ENCODE results near the gene GUCA1C. TPM values are rescaled to one million over a fixed set of nuclear protein-coding genes. Genes with fewer than 3 reads are reported as not detected.

The GUCA1C gene
- total RNA-seq, 2 experiments from 2014 or later, result not detected

- no peaks in the 10 kb centered on the region for H3K36me3 Mint-ChIP-seq
- H3K4me3 Mint-ChIP-seq, result no peak overlapping the region
- no peak for ATAC-seq
- H3K9me3 Mint-ChIP-seq (ENCODE audit: low read depth), result no peaks in the 10 kb centered on the region
- H3K27ac Mint-ChIP-seq, result no peak overlapping the region
- no peaks in the 10 kb centered on the region for H3K4me1 Mint-ChIP-seq
- peaks cover 5% of the 10 kb centered on the region for H3K27me3 Mint-ChIP-seq
- DNase-seq, result no peak
- CTCF ChIA-PET, result interaction anchor here (1.1 kb wide), 1 partner anchor 83 kb away, joined by 3 read pairs; no protein-coding TSS in a partner anchor
Measured at GRCh38 chr3:108940568-108941263, 13.0 kb downstream of the GUCA1C start.

GRCh38 chr3:108940166-108940565, 13.5 kb downstream of the GUCA1C start:
- no peak for ATAC-seq
- Mint-ChIP-seq H3K27ac (no peak overlapping the region), H3K27me3 (peaks cover 5% of the 10 kb centered on the region), H3K4me3 (no peak overlapping the region), H3K9me3 (ENCODE audit: low read depth) (no peaks in the 10 kb centered on the region), H3K4me1 (no peaks in the 10 kb centered on the region), H3K36me3 (no peaks in the 10 kb centered on the region)
- no peak for DNase-seq
- CTCF ChIA-PET, result no interaction called here

- no peaks in the 10 kb centered on the region for H3K36me3 Mint-ChIP-seq
- CTCF ChIA-PET, result no interaction called here
- no peak for DNase-seq
- no peak overlapping the region for H3K4me3 Mint-ChIP-seq
- no peak for ATAC-seq
- H3K9me3 Mint-ChIP-seq (ENCODE audit: low read depth), result peaks cover 2% of the 10 kb centered on the region
- no peaks in the 10 kb centered on the region for H3K4me1 Mint-ChIP-seq
- H3K27ac Mint-ChIP-seq, result no peak overlapping the region
- H3K27me3 Mint-ChIP-seq, result peaks cover 2% of the 10 kb centered on the region
Measured at GRCh38 chr3:108936924-108937689, 16.6 kb downstream of the GUCA1C start.

- Mint-ChIP-seq H3K9me3 (ENCODE audit: low read depth) (peaks cover 3% of the 10 kb centered on the region), H3K27ac (no peak overlapping the region), H3K36me3 (no peaks in the 10 kb centered on the region), H3K27me3 (peaks cover 28% of the 10 kb centered on the region), H3K4me1 (no peaks in the 10 kb centered on the region), H3K4me3 (no peak overlapping the region)
- no peak for DNase-seq
- no peak for ATAC-seq
- CTCF ChIA-PET, result interaction anchor here (0.6 kb wide), 1 partner anchor 234 kb away, joined by 3 read pairs; no protein-coding TSS in a partner anchor
Measured at GRCh38 chr3:108931035-108931434, 22.6 kb downstream of the GUCA1C start.

GRCh38 chr3:108918866-108919265, 34.8 kb downstream of the GUCA1C start:
- H3K27me3 Mint-ChIP-seq, result peaks cover 31% of the 10 kb centered on the region
- ATAC-seq, result no peak
- CTCF ChIA-PET, result interaction anchor here (1.0 to 11.8 kb wide), 3 partner anchors 100 to 441 kb away, joined by 3 to 154 read pairs (median 3); no protein-coding TSS in a partner anchor
- H3K36me3 Mint-ChIP-seq, result no peaks in the 10 kb centered on the region
- no peak overlapping the region for H3K27ac Mint-ChIP-seq
- peaks cover 11% of the 10 kb centered on the region for H3K4me1 Mint-ChIP-seq
- DNase-seq, result no peak
- no peaks in the 10 kb centered on the region for H3K9me3 Mint-ChIP-seq (ENCODE audit: low read depth)
- H3K4me3 Mint-ChIP-seq, result no peak overlapping the region

- Mint-ChIP-seq H3K4me3 (peak overlapping the region; percentile 33), H3K27me3 (peaks cover 22% of the 10 kb centered on the region), H3K27ac (peak overlapping the region; percentile 71), H3K9me3 (ENCODE audit: low read depth) (no peaks in the 10 kb centered on the region), H3K4me1 (peaks cover 18% of the 10 kb centered on the region), H3K36me3 (no peaks in the 10 kb centered on the region)
- ATAC-seq (peak; percentile 96), DNase-seq (peak; percentile 83)
- CTCF ChIA-PET, result interaction anchor here (0.6 to 11.8 kb wide), 45 partner anchors 9 to 429 kb away, joined by 3 to 154 read pairs (median 4); partner anchors contain the start of genes CIP2A, DZIP3 and TRAT1
Measured at GRCh38 chr3:108914774-108915641, 38.7 kb downstream of the GUCA1C start.

GRCh38 chr3:108909799-108910198, 43.9 kb downstream of the GUCA1C start:
- DNase-seq (no peak), ATAC-seq (no peak)
- CTCF ChIA-PET, result interaction anchor here (1.4 kb wide), 1 partner anchor 23 kb away, joined by 4 read pairs; no protein-coding TSS in a partner anchor
- no peaks in the 10 kb centered on the region for H3K36me3 Mint-ChIP-seq
- no peaks in the 10 kb centered on the region for H3K9me3 Mint-ChIP-seq (ENCODE audit: low read depth)
- H3K4me3 Mint-ChIP-seq, result no peak overlapping the region
- peaks cover 19% of the 10 kb centered on the region for H3K4me1 Mint-ChIP-seq
- H3K27ac Mint-ChIP-seq, result no peak overlapping the region
- H3K27me3 Mint-ChIP-seq, result no peaks in the 10 kb centered on the region

- CTCF ChIA-PET, result interaction anchor here (0.9 to 1.1 kb wide), 2 partner anchors 9 to 89 kb away, joined by 4 read pairs; no protein-coding TSS in a partner anchor
- Mint-ChIP-seq H3K9me3 (ENCODE audit: low read depth) (no peaks in the 10 kb centered on the region), H3K4me3 (no peak overlapping the region), H3K4me1 (peaks cover 8% of the 10 kb centered on the region), H3K36me3 (peaks cover 2% of the 10 kb centered on the region), H3K27me3 (no peaks in the 10 kb centered on the region), H3K27ac (no peak overlapping the region)
- ATAC-seq, result no peak
- no peak for DNase-seq
Measured at GRCh38 chr3:108907194-108907593, 46.5 kb downstream of the GUCA1C start.

GRCh38 chr3:108899530-108899929, 54.1 kb downstream of the GUCA1C start:
- CTCF ChIA-PET, result interaction anchor here (1.0 to 1.7 kb wide), 4 partner anchors 16 to 81 kb away, joined by 3 to 4 read pairs (median 3); no protein-coding TSS in a partner anchor
- H3K36me3 Mint-ChIP-seq, result peaks cover 5% of the 10 kb centered on the region
- H3K4me3 Mint-ChIP-seq, result no peak overlapping the region
- H3K27me3 Mint-ChIP-seq, result peaks cover 4% of the 10 kb centered on the region
- peaks cover 23% of the 10 kb centered on the region for H3K4me1 Mint-ChIP-seq
- no peak overlapping the region for H3K27ac Mint-ChIP-seq
- ATAC-seq, result no peak
- no peak for DNase-seq
- peaks cover 2% of the 10 kb centered on the region for H3K9me3 Mint-ChIP-seq (ENCODE audit: low read depth)

- peak overlapping the region; percentile 72 for H3K27ac Mint-ChIP-seq
- CTCF ChIA-PET, result interaction anchor here (0.7 to 1.5 kb wide), 5 partner anchors 9 to 236 kb away, joined by 3 to 9 read pairs (median 4); no protein-coding TSS in a partner anchor
- H3K9me3 Mint-ChIP-seq (ENCODE audit: low read depth), result peaks cover 2% of the 10 kb centered on the region
- peaks cover 7% of the 10 kb centered on the region for H3K27me3 Mint-ChIP-seq
- peaks cover 23% of the 10 kb centered on the region for H3K4me1 Mint-ChIP-seq
- peaks cover 3% of the 10 kb centered on the region for H3K36me3 Mint-ChIP-seq
- no peak for DNase-seq
- ATAC-seq, result peak; percentile 76
- H3K4me3 Mint-ChIP-seq, result peak overlapping the region; percentile 35
Measured at GRCh38 chr3:108897883-108898282, 55.8 kb downstream of the GUCA1C start.

- peaks cover 7% of the 10 kb centered on the region for H3K27me3 Mint-ChIP-seq
- peaks cover 14% of the 10 kb centered on the region for H3K4me1 Mint-ChIP-seq
- peaks cover 2% of the 10 kb centered on the region for H3K36me3 Mint-ChIP-seq
- H3K9me3 Mint-ChIP-seq (ENCODE audit: low read depth), result no peaks in the 10 kb centered on the region
- no peak overlapping the region for H3K4me3 Mint-ChIP-seq
- DNase-seq, result no peak
- no peak for ATAC-seq
- CTCF ChIA-PET, result no interaction called here
- no peak overlapping the region for H3K27ac Mint-ChIP-seq
Measured at GRCh38 chr3:108894981-108895380, 58.7 kb downstream of the GUCA1C start.

GRCh38 chr3:108891833-108892232, 61.8 kb downstream of the GUCA1C start:
- ATAC-seq, result no peak
- Mint-ChIP-seq H3K9me3 (ENCODE audit: low read depth) (peaks cover 3% of the 10 kb centered on the region), H3K27ac (no peak overlapping the region), H3K4me3 (no peak overlapping the region), H3K36me3 (peaks cover 1% of the 10 kb centered on the region), H3K27me3 (peaks cover 7% of the 10 kb centered on the region), H3K4me1 (no peaks in the 10 kb centered on the region)
- CTCF ChIA-PET, result no interaction called here
- DNase-seq, result no peak

GRCh38 chr3:108887777-108888176, 65.9 kb downstream of the GUCA1C start:
- CTCF ChIA-PET, result no interaction called here
- Mint-ChIP-seq H3K27me3 (no peaks in the 10 kb centered on the region), H3K9me3 (ENCODE audit: low read depth) (peaks cover 3% of the 10 kb centered on the region), H3K36me3 (no peaks in the 10 kb centered on the region), H3K4me3 (no peak overlapping the region), H3K27ac (no peak overlapping the region), H3K4me1 (peaks cover 9% of the 10 kb centered on the region)
- no peak for DNase-seq
- no peak for ATAC-seq

All from activated CD8-positive, alpha-beta memory T cell treated with anti-CD3 and anti-CD28 coated beads, Interleukin-2, amount 10 ng/mL, durations not matched to agents 7 days and 5 days (primary cell).